GM21825 (cell line): ENCODE data around the gene SLC25A26.

Source experiments
- ATAC-seq: cut with Tn5 transposase; IDR thresholded peaks from one replicate; pipeline ENCODE4 v1.9.1; 2021; ENCODE audit warnings: mild to moderate bottlenecking, moderate library complexity; ENCODE audit not compliant: unreplicated experiment

SLC25A26 gene, protein sequence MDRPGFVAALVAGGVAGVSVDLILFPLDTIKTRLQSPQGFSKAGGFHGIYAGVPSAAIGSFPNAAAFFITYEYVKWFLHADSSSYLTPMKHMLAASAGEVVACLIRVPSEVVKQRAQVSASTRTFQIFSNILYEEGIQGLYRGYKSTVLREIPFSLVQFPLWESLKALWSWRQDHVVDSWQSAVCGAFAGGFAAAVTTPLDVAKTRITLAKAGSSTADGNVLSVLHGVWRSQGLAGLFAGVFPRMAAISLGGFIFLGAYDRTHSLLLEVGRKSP

DNA sequence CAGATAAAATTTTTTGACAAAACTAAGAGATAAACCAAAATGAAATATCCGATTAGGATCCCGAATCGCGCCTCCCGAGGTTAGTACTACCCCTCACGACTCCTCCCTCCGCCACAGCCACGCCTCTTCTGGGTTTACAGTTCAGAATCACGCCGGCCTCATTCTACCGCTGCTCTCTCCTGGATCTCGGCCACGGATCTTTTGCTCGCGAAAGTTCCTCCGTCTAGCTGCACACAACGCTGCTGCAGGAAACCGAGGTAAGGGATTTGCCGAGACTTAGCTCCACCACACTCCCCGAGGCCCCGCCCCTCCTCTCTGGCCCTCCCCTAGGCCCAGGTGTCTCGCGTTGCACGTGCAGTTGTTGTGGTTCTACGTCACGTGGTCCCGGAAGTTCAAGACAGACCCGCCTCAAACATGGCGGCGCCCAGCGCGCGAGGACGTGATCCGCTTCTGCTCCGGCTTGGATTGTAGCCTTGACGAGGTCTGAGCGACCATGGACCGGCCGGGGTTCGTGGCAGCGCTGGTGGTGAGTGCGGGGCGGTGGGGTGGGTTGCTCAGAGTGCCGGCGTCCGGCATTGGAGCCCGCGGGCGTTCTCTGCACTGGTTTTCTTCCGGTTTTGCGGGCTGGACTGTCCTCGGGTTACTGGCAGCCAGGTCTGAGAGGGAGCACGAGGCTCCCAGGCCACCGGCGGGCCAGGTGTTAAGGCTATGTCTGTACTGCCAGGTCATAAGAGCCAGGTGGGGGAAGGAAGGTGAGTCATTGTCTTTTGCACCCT, at the start of gene SLC25A26:
Gene SLC25A26 (plus strand): TSS at position 400 of the 776 bp plus-strand sequence. CDS start 94 bp downstream, at position 494.
- ATAC-seq: peak; percentile 99

DNA sequence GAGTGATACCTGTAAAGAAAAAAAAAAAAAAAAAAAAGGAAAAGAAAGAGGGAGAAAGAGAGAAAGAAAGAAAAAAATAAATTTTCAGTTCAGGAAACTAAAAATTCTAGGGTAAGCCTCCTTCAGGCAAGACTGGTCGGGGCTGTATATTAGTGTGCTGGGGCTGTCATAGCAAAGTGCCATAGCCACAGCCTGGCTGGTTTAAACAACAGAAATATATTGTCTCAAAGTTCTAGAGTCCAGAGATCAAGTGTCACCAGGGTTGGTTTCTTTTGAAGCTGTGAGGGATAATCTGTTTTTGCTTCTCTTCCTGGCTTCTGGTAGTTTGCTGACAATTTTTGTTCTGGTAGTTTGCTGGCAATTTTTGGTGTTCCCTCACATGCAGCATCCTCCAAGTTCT, 48.4 kb upstream of the SLC25A26 start:
- no peak for ATAC-seq

DNA sequence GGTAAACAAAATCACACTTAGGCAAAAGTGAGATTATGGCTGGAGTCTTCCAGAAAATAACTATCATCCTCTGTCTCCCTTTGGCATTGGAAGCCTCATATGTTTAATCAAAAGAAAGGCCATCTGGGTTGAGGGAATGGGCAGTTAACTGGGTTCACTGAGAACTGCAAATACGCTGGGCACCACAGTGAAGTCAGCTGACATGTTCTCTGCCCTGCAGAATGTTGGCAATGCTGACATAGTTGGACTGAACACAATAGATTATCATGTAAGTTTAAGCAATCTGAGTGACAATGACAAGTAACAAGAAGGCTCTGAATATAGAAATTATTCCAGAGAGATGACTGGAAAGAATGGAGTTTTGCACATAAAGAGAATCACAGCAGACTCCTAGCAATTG, 43.8 kb upstream of the SLC25A26 start:
- no peak for ATAC-seq

DNA sequence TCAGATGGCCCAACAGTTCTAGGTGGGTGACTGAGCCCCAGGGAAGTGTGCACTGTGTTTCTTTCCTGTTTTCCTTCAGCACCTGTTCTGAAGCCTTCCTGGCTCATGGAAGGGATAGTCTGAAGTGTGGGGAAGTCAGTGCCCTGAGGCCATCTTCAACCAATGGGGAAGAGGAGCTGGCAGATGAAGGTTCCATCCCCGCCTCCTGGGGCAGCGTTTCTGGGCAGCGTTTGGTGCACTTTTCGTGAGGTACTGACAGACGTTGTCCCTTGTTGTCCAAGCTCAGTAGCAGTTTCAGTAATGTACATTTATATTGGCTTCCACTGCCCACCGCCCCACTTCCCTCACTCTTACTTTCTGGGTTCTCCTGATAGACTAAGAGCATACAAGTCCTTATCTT, 42.6 kb upstream of the SLC25A26 start:
- ATAC-seq: no peak

DNA sequence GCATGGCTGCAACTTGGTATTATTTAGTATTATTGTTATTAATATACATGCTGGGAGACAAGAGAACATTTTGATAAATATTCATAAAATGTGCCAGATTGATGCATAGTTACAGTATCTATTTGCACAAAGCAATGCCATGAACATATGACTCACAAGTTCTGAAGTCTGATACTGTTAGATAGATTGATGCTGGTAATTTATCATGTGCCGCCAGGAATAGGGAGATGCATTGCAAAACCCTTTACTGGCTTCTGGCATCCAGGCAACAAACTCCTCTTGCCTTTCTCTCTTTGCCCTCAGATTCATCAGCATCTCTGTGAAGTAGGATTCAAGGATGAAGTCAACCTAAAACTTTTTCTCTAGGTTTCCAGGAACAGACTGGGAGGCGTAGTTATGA, 41.0 kb upstream of the SLC25A26 start:
- ATAC-seq: no peak

- no peak for ATAC-seq
These were observed 39.0 kb upstream of the SLC25A26 start for GRCh38 chr3:66181764-66182163.

GRCh38 chr3:66182246-66182645, 38.6 kb upstream of the SLC25A26 start:
- ATAC-seq: no peak

DNA sequence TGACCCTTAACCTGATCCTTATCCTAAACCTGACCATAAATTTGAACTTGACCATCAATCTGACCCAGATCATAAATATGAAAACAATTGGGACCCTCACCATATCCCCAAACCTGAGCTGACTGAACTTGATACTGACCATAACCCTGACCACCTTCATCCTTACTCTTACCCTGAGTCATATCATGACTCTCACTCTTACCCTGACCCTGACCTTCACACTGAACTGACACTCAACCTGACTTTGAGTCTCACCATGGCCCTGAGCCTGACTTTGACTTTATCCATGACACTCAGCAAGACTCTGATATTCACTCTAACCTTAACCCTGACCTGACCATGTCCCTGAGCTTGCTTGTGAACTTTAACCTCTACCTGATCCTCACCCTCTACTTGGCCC, 34.3 kb upstream of the SLC25A26 start:
- no peak for ATAC-seq

- ATAC-seq: no peak
These were observed 25.4 kb upstream of the SLC25A26 start for GRCh38 chr3:66195347-66195783.

GRCh38 chr3:66196633-66197032, 24.2 kb upstream of the SLC25A26 start:
- ATAC-seq: no peak

DNA sequence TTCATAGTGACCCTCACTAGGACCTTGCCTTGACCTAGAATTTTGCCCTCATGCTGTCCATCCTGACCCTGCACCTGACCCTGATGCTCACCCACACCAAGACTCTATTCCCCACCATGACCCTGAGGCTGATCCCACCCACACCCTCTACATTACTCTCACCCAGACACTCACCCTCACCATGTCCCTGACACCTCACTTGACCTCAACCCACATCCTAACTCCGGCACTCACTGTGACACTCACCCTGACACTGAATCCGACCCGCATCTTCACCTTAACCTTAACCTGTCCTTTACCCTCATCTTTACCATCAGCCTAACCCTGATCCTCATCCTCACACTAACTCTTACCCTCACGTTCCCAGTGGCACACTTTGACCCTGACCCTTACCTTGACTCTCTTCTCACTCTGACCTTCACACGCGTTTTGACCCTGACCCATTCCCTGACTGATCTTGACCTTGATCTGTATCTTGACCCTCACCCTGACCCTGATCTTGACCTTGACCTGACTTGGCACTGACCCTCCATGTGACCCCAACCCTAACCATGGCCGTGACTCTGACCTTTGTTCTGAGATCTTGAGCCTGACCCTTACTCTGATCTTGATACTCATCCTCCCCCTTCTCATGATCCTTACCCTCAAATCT, 22.2 kb upstream of the SLC25A26 start:
- no peak for ATAC-seq

GRCh38 chr3:66199089-66199473, 21.7 kb upstream of the SLC25A26 start:
- no peak for ATAC-seq

- ATAC-seq: no peak
These were observed 20.7 kb upstream of the SLC25A26 start for GRCh38 chr3:66200147-66200546.

DNA sequence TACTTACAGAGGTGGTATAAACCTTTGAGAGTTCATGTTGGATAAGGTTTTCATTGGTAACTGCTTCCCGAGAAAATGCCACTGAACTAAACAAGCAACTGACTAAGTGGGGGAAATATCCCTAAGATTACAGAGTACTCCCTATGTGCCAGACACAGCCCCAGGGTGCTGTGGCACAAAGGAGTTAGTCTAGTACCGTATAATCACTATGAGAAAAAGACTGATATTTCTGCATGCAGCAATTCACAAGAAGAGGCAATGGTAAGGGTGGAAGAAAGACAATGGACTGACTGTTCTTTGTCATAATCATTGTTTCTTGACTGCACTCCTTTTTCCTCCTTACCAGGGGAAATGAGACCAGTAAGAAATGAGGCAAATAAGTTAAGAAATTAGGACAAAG, 20.0 kb upstream of the SLC25A26 start:
- ATAC-seq: no peak

GRCh38 chr3:66203275-66203674, 17.5 kb upstream of the SLC25A26 start:
- ATAC-seq: no peak

DNA sequence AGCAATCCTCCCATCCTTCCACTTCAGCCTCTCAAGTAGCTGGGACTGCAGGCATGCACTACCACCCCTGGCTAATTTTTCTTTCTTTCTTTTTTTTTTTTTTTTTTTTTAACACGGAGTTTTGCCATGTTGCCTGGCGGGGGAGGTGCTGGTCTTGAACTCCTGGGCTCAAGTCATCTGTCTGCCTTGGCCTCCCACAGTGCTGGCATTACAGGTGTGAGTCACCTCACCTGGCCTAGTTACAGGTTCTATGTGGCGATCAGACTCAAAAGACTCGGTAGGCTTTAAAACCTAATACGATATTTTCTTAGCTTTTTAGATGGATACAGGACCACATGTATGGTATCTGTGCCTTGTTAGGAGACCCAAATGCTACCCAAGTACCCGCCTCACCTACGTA, 14.0 kb upstream of the SLC25A26 start:
- no peak for ATAC-seq

DNA sequence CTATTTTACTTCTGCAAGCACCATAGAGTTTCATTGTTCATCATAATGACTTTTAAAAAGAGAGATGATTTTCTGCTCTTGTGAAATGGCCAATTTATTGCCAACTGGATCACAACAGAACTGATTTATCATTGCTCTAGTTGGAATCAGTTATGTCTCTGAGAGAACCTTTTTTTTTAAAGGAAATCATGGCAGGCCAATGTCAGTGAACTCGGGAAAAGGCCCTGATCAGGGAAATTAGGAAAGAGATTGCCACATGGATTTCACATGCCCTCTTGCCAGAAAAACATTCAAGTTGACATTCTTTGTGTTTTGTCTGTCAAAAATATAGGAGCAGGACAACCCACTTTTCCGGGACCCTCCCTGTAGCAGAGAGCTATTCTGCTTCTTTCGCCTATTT, 12.6 kb upstream of the SLC25A26 start:
- ATAC-seq: no peak

- no peak for ATAC-seq
These were observed 10.0 kb upstream of the SLC25A26 start for GRCh38 chr3:66210687-66211295.

- ATAC-seq: no peak
These were observed 9.0 kb upstream of the SLC25A26 start for GRCh38 chr3:66211779-66212178.

DNA sequence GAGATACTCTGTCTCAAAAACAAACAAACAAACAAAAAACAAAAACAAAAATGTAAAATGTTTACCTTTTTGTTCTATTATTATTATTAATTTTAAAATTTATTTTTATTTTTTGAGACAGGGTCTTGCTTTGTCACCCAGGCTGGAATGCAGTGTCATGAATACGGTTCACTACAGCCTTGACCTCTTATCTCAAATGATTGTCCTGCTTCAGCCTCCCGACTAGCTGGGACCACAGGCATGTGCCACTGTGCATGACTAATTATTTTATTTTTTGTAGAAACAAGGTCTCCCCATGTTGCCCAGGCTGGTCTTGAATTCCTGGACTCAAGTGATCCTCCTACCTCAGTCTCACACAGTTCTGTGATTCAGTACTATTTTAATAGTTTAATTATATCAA, 5.7 kb upstream of the SLC25A26 start:
- ATAC-seq: no peak

GRCh38 chr3:66220066-66220465, 735 bp upstream of the SLC25A26 start:
- ATAC-seq: no peak

DNA sequence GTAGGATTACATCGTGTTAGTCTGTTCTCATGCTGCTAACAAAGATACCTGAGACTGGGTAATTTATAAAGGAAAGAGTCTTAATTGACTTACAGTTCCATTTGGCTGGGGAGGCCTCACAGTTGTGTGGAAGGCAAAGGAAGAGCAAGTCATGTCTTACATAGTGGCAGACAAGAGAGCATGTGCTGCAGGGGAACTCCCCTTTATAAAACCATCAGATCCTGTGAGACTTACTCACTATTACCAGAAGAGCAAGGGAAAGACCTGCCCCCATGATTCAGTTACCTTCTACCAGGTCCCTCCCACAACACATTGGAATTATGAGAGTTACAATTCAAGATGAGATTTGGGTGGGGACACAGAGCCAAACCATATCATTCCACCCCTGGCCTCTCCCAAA, 3.4 kb downstream of the SLC25A26 start:
- no peak for ATAC-seq
